CD4-positive, CD25-positive, alpha-beta regulatory T cell (primary cell): Measurements from ENCODE around the gene KLHL11. TPM values are rescaled to one million over a fixed set of nuclear protein-coding genes. Genes with fewer than 3 reads are reported as not detected.

ENCODE experiments used
- ATAC-seq, 2 donors: fragments of 150-1000 bp; cut with Tn5 transposase; one replicate each; pipeline ENCODE4 v1.10.0; 2021; ENCODE audit warnings: low read depth in 2 of 2, moderate number of reproducible peaks in 2 of 2, moderate library complexity in 1 of 2
- DNase-seq, 3 donors: peaks; one replicate each; pipeline versions ENCODE4 v3.0.0 to v3.0.0-alpha.2; 2012 to 2022; ENCODE audit warnings: mixed read lengths in 1 of 3
- H3K27ac ChIP-seq: one replicate; pipeline ENCODE4 v1.7.0; 2013; ENCODE audit warnings: mild to moderate bottlenecking, low read length; ENCODE audit not compliant: insufficient read depth, poor library complexity, severe bottlenecking
- H3K27me3 ChIP-seq: one replicate; pipeline ENCODE4 v1.7.0; 2013; ENCODE audit warnings: low read length; ENCODE audit not compliant: control insufficient read depth, insufficient read depth
- H3K36me3 ChIP-seq: one replicate; pipeline ENCODE4 v1.7.0; 2013; ENCODE audit warnings: mild to moderate bottlenecking, low read length, moderate library complexity; ENCODE audit not compliant: control insufficient read depth, insufficient read depth
- H3K4me1 ChIP-seq: 2 replicates; pipeline ENCODE4 v1.7.0; 2013; ENCODE audit warnings: mild to moderate bottlenecking, low read length; ENCODE audit not compliant: insufficient read depth, control insufficient read depth, poor library complexity, severe bottlenecking
- H3K4me3 ChIP-seq: one replicate; pipeline ENCODE4 v1.7.0; 2013; ENCODE audit warnings: low read depth, mild to moderate bottlenecking, low read length, moderate library complexity
- H3K9me3 ChIP-seq, 2 experiments: 1 replicate in 1 of 2; 2 replicates in 1 of 2; pipeline ENCODE4 v1.7.0; 2013; ENCODE audit warnings: low read length in 2 of 2, mild to moderate bottlenecking in 1 of 2, moderate library complexity in 1 of 2; ENCODE audit not compliant: control insufficient read depth in 2 of 2
- H3K27ac Mint-ChIP-seq, 3 donors: one replicate each; pipeline ENCODE4 v1.8.0; 2020 to 2022; ENCODE audit warnings: mild to moderate bottlenecking in 3 of 3, mixed read lengths in 3 of 3, moderate library complexity in 2 of 3
- H3K27me3 Mint-ChIP-seq: one replicate; pipeline ENCODE4 v1.8.0; 2022; ENCODE audit warnings: mild to moderate bottlenecking, mixed read lengths
- H3K36me3 Mint-ChIP-seq: one replicate; pipeline ENCODE4 v1.8.0; 2020; ENCODE audit warnings: mixed read lengths
- H3K4me1 Mint-ChIP-seq, 4 donors: one replicate each; pipeline ENCODE4 v1.8.0; 2020 to 2022; ENCODE audit warnings: mixed read lengths in 4 of 4, mild to moderate bottlenecking in 1 of 4
- H3K4me3 Mint-ChIP-seq, 4 donors: one replicate each; pipeline ENCODE4 v1.8.0; 2020 to 2022; ENCODE audit warnings: mild to moderate bottlenecking in 4 of 4, mixed read lengths in 4 of 4, moderate library complexity in 3 of 4
- H3K9me3 Mint-ChIP-seq, 7 donors: one replicate each; pipeline ENCODE4 v1.8.0; 2020 to 2022; ENCODE audit warnings: mixed read lengths in 7 of 7, mild to moderate bottlenecking in 3 of 7, moderate library complexity in 2 of 7
- polyA plus RNA-seq, 4 donors: library from polyadenylated mRNA; unstranded; fragments of 300-500 nt; fragmentation: Illumina TruSeq; gene quantifications; one replicate each; pipeline ENCODE4 v1.2.3, GENCODE V29; 2021
- total RNA-seq: library from RNA; stranded (reverse); gene quantifications from one replicate; pipeline ENCODE4 v1.2.3, GENCODE V29; 2022

Gene KLHL11
- total and polyA plus RNA-seq, 5 donors from 2014 or later: 5.4 to 21.7 (median 7.5) TPM

DNA sequence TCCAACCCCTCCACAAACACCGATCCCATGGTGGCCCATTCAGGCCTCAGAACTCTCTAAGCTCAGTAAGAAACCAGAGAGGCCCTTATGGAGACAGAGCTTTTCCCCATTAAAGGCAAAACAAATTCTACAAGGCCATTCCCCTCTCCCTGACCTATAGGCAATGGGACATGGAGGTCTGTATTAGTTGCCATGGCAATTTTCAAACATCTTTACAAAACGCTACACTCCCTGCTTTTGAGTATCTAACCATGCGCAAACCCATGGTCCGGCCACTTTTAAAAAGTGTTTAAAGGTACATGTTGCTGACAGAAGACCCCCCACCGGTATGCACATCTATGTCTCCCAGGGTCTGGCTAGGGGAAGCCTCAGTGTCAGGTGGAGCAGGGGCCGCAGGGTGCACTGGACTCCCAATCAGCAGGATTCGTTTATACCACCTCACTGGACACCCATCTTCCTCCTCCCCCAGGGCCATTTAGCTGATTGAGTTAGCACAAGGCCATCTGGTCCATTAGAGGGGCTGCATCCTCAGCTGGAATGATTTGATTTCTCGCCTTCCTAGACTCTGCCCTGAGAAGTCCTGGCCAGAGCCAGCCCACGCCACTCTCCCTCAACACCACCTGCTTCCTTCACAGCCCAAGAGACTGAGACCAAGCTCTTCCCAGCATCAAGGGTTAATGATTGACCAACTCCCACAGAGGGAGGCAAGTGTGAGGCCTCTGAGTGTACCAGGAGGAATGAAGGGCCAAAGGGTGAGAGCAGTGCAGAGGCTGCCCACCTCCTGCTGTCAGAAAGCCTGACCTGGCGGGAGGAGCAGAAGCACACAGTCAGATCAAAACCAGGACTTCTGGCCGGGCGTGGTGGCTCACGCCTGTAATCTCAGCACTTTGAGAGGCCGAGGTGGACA, 42.7 kb upstream of the KLHL11 start:
- Mint-ChIP-seq H3K9me3 (no peaks in the 10 kb centered on the region), H3K4me1 (peaks cover 0 to 5% (median 2%) of the 10 kb centered on the region in 4 donors), H3K27ac (no peak overlapping the region), H3K4me3 (peak overlapping the region in 1 of 4 donors; percentile 11), H3K36me3 (peaks cover 39% of the 10 kb centered on the region), H3K27me3 (no peaks in the 10 kb centered on the region)
- no peaks in the 10 kb centered on the region for H3K9me3 ChIP-seq
- no peak for ATAC-seq
- no peaks in the 10 kb centered on the region for H3K4me1 ChIP-seq
- no peak for DNase-seq
- H3K36me3 ChIP-seq: peaks cover 94% of the 10 kb centered on the region
- H3K27ac ChIP-seq: no peak overlapping the region
- H3K4me3 ChIP-seq: no peak overlapping the region
- H3K27me3 ChIP-seq: no peaks in the 10 kb centered on the region

DNA sequence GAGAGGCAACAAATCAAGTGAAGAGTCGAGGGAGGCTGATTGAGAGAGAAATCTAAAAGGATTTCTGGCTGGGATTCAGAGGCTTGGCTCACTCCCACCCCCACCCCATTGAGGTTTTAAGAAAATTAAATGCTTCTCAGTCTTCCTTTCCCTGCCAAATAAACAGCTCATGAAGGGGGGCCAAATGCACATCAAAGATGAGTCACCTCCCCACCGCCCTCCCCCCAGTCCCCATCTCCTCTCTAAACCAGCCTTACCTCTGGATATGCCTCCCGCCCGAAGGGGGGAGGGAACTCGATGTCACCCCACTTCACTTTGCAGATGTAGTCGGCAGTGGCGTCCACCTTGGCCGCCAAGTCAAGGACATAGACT, 41.9 kb upstream of the KLHL11 start:
- no peak overlapping the region for H3K4me3 Mint-ChIP-seq
- peaks cover 33% of the 10 kb centered on the region for H3K36me3 Mint-ChIP-seq
- H3K27me3 Mint-ChIP-seq: no peaks in the 10 kb centered on the region
- Histone ChIP-seq H3K9me3 (no peaks in the 10 kb centered on the region), H3K27me3 (no peaks in the 10 kb centered on the region), H3K27ac (no peak overlapping the region), H3K36me3 (peaks cover 93% of the 10 kb centered on the region), H3K4me1 (no peaks in the 10 kb centered on the region), H3K4me3 (no peak overlapping the region)
- no peak for ATAC-seq
- no peak for DNase-seq
- no peaks in the 10 kb centered on the region for H3K9me3 Mint-ChIP-seq
- peaks cover 0 to 2% (median 0%) of the 10 kb centered on the region in 4 donors for H3K4me1 Mint-ChIP-seq
- H3K27ac Mint-ChIP-seq: no peak overlapping the region

DNA sequence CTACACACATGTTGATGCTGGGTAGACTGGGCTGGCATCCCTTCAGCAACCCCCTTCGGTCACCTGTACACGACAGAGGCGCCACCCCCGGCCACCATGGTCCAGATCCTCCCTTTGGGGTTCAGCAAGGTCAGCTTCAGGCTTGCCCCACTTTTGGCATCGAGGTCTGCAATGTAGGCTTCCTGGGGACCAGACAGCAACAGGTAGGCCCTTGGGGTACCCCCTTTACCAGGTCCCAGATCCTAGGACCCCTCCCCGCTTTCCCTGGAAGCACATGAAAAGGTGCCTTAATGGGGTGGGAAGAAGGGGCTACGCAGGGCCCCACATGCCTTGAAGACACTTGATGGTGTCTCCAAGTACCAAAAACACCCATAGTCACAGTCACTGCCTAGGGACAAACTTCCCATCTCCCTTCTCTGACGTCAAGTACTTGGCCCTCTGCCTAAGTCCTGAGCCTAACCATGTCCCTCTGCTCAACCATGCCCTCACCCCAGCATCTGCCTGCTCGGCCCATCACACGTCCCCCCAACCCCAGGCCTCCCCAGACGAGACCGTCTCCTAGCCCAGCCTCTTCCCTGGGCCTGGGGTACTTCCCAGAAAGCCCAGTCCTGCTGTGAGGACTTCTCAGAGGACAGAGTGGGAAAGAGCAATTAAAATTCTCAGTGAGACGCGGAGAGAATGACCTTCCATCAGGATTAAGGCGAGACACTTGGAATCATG, 41.4 kb upstream of the KLHL11 start:
- H3K9me3 Mint-ChIP-seq: no peaks in the 10 kb centered on the region
- H3K27ac Mint-ChIP-seq: peak overlapping the region in 1 of 3 donors; percentile 26
- H3K4me1 Mint-ChIP-seq: peaks cover 0 to 2% (median 0%) of the 10 kb centered on the region in 4 donors
- peaks cover 36% of the 10 kb centered on the region for H3K36me3 Mint-ChIP-seq
- no peak for ATAC-seq
- DNase-seq: no peak
- peak overlapping the region in 1 of 4 donors; percentile 63 for H3K4me3 Mint-ChIP-seq
- no peaks in the 10 kb centered on the region for H3K27me3 ChIP-seq
- H3K27me3 Mint-ChIP-seq: no peaks in the 10 kb centered on the region
- peaks cover 94% of the 10 kb centered on the region for H3K36me3 ChIP-seq
- no peak overlapping the region for H3K27ac ChIP-seq
- no peaks in the 10 kb centered on the region for H3K9me3 ChIP-seq
- no peak overlapping the region for H3K4me3 ChIP-seq
- no peaks in the 10 kb centered on the region for H3K4me1 ChIP-seq

DNA sequence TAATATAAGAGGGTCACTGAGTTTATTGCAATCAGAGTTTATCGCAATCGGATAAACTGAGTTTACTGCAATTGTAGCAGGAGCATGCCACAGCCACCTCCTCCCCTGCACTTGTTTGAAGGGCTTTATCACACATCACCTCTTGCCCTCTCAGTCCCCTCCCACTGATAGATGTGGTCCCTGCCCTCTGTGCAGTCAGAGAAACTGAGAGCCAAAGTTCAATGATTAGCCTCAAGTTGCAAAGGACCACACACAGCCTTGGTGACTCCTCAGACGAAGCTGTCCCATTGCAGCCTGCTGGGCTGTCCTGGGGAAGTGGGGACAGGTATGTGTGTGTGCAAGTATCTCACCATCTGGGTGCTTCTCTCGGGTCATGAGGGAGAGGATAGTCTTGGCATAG, 39.9 kb upstream of the KLHL11 start:
- ATAC-seq (no peak), DNase-seq (no peak)
- Mint-ChIP-seq H3K27me3 (no peaks in the 10 kb centered on the region), H3K9me3 (no peaks in the 10 kb centered on the region), H3K27ac (peak overlapping the region in 1 of 3 donors; percentile 41), H3K36me3 (peaks cover 44% of the 10 kb centered on the region), H3K4me1 (peaks cover 2 to 7% (median 3%) of the 10 kb centered on the region in 4 donors), H3K4me3 (no peak overlapping the region)
- Histone ChIP-seq H3K36me3 (peaks cover 91% of the 10 kb centered on the region), H3K9me3 (no peaks in the 10 kb centered on the region), H3K4me1 (no peaks in the 10 kb centered on the region), H3K4me3 (no peak overlapping the region), H3K27me3 (no peaks in the 10 kb centered on the region), H3K27ac (no peak overlapping the region)

DNA sequence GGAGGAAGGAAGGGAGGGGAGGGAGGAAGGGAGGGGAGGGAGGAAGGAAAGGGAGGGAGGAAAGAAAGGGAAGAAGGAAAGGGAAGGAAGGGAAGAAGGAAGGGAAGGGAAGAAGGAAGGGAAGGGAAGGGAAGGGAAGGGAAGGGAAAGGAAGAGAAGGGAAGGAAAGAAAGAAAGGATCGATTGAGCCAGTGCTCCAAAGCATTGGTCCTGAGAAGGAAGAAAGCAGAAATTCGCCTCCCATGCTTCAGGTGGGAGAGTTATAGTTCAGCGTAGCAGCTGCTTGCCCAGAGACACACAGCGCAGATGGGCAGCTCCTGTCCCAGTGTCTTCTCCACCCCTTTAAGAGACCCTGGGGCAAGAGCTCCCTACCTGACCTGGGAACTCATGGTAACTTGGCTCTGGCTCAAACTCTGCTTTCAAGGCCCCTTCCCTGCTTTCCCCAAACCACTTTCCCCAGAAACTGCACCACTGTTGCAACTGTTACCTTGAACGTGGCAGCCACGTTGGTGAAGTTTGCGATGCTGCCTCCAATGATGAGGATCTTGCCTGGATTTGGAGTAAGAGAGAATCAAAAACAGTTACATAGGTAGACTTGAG, 39.1 kb upstream of the KLHL11 start:
- Mint-ChIP-seq H3K27ac (no peak overlapping the region), H3K27me3 (no peaks in the 10 kb centered on the region), H3K4me3 (no peak overlapping the region), H3K9me3 (no peaks in the 10 kb centered on the region), H3K4me1 (peaks cover 2 to 7% (median 3%) of the 10 kb centered on the region in 4 donors), H3K36me3 (peaks cover 41% of the 10 kb centered on the region)
- no peaks in the 10 kb centered on the region for H3K9me3 ChIP-seq
- ATAC-seq (no peak), DNase-seq (no peak)
- H3K4me1 ChIP-seq: no peaks in the 10 kb centered on the region
- peaks cover 87% of the 10 kb centered on the region for H3K36me3 ChIP-seq
- no peaks in the 10 kb centered on the region for H3K27me3 ChIP-seq
- no peak overlapping the region for H3K4me3 ChIP-seq
- no peak overlapping the region for H3K27ac ChIP-seq

DNA sequence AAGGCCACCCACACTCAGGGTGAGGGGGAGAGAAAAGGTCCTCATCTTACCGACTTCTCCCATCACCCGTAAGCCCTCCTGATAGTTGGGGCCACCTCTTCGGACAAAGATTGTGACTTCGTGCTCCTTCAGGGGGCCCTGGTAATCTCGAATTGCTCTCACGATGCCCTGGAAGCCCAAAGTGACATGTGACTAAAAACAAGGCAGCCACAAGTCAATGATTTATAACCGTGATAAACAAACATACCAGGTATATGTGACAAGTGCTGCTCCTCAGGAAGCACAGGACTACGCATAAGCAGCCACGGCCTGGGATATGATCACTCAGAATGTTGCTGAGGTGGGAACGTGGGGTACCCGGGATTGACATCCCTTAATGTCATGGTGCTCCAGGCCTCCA, 36.4 kb upstream of the KLHL11 start:
- Histone ChIP-seq H3K4me3 (no peak overlapping the region), H3K27ac (no peak overlapping the region), H3K4me1 (no peaks in the 10 kb centered on the region), H3K27me3 (no peaks in the 10 kb centered on the region), H3K36me3 (peaks cover 84% of the 10 kb centered on the region), H3K9me3 (no peaks in the 10 kb centered on the region)
- no peak overlapping the region for H3K27ac Mint-ChIP-seq
- DNase-seq: no peak
- no peaks in the 10 kb centered on the region for H3K27me3 Mint-ChIP-seq
- no peak overlapping the region for H3K4me3 Mint-ChIP-seq
- ATAC-seq: no peak
- H3K9me3 Mint-ChIP-seq: no peaks in the 10 kb centered on the region
- H3K4me1 Mint-ChIP-seq: peaks cover 2 to 7% (median 4%) of the 10 kb centered on the region in 4 donors
- peaks cover 53% of the 10 kb centered on the region for H3K36me3 Mint-ChIP-seq

DNA sequence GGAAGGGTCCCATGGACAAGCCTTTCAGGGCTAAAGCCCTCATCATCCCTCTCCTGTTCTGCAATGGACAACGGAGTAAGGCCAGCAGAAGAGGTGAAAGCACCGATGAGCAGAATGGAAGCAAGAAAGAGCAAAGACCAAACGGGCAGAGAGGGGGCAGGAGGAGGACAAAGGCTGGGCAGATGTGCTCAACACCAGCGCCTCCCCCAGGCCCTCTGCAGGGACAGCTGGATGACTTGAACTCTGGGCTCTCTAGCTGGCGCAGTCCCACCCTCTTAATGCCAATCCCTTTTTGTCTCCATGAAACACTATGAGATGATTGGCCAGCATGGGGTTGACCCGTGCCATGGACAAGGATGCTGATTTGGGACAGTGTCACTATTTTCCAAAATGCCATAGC, 31.5 kb upstream of the KLHL11 start:
- no peak overlapping the region for H3K4me3 Mint-ChIP-seq
- H3K9me3 Mint-ChIP-seq: no peaks in the 10 kb centered on the region
- peaks cover 45% of the 10 kb centered on the region for H3K36me3 Mint-ChIP-seq
- Histone ChIP-seq H3K27ac (no peak overlapping the region), H3K27me3 (no peaks in the 10 kb centered on the region), H3K9me3 (no peaks in the 10 kb centered on the region), H3K36me3 (peaks cover 80% of the 10 kb centered on the region), H3K4me3 (no peak overlapping the region), H3K4me1 (no peaks in the 10 kb centered on the region)
- ATAC-seq: no peak
- DNase-seq: no peak
- H3K27me3 Mint-ChIP-seq: no peaks in the 10 kb centered on the region
- H3K27ac Mint-ChIP-seq: peak overlapping the region in 1 of 3 donors; percentile 56
- peaks cover 0 to 7% (median 4%) of the 10 kb centered on the region in 4 donors for H3K4me1 Mint-ChIP-seq
